ENCODE measurements around the gene SLC24A3. TPM values are rescaled to one million over a fixed set of nuclear protein-coding genes. Genes with fewer than 3 reads are reported as not detected.
"Not testable (repeated sequence)": the region's sequence is repeated elsewhere in the genome, so short reads cannot be mapped to it uniquely, and the experiment has no call there.

Gene SLC24A3
- total RNA-seq, 2 experiments from 2014 or later = not detected

DNA sequence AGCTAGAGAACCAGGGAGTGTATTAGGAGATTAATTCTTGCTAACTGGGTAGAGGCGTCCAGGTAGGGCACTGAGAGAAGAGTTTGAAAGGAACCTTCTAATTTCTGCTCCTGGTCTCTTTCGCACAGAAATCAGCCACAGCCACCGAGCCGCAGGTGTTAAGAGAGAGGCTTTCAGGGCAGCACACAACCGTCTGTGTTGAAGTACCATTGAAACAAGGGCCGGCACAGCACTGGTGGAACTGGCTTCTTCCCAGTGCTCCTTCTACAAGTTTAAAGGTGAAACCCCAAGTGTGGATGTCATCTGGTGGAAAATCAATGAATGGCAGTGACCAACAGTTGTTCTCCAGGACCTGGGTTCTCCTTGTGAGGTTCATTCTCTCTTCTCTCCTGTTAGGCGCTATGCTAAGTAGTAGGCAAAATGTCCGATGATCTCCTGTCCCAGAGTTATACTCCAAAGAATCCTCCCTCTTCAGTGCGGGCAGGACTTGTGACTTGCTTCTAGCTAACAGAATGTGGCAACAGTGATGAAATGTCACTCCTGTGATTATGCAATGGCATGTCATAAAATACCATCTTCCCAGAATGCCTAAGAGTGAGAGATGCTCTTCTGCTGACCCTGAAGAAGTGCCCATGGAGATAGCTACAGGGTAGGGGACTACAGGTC lies 530.7 kb downstream of the SLC24A3 start:
- intact Hi-C loops (cut with micrococcal nuclease) = no loop called here
- Mint-ChIP-seq H3K4me1 (ENCODE audit: low read depth) (no peaks in the 10 kb centered on the region), H3K27me3 (ENCODE audit: low read depth) (peaks cover 20% of the 10 kb centered on the region), H3K9me3 (peaks cover 11% of the 10 kb centered on the region), H3K36me3 (ENCODE audit: low read depth) (no peaks in the 10 kb centered on the region), H3K27ac (no peak overlapping the region), H3K4me3 (no peak overlapping the region)
- no peak for DNase-seq
- CTCF ChIA-PET = interaction anchor here (0.7 kb wide), 1 partner anchor 193 kb away, joined by 3 read pairs; no protein-coding TSS in a partner anchor

DNA sequence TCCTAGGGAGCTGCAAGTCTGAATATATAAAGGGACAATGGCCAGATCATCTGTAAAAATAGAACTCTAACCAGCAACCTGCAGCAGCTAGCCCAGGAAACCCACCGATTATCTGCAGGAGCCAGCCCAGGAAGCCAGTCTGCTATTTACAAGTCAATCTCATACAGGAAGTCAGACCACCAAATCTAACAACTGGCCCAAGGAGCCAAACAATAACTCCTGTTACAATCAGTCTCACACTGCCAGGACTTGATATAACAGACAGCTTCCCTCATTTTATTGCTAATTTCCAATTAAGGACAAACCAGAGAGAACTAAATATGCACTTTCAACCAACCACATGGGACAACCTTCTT lies 531.2 kb downstream of the SLC24A3 start:
- no peak overlapping the region for H3K27ac Mint-ChIP-seq

DNA sequence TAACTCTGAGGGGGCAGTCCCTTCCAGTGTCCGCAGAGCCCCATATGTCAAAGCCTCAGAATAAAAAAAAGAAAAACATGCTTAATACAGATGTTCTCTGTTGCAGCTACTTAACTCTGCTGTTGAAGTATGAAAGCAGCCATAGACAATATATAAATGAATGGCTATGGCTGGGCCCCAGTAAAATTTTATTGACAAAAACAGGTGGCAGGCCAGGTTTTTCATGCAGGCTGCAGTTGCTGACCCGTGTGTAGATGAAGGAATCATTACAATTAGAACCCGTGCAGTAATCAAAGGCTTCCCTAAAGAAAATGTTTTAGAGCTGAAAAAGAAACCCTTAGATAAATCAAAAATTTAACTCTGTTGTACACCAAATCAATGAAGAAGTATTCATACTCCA lies 532.7 kb downstream of the SLC24A3 start:
- Mint-ChIP-seq H3K36me3 (ENCODE audit: low read depth) (no peaks in the 10 kb centered on the region), H3K9me3 (peaks cover 11% of the 10 kb centered on the region), H3K4me1 (ENCODE audit: low read depth) (no peaks in the 10 kb centered on the region), H3K4me3 (no peak overlapping the region), H3K27ac (no peak overlapping the region), H3K27me3 (ENCODE audit: low read depth) (peaks cover 13% of the 10 kb centered on the region)
- intact Hi-C loops (cut with micrococcal nuclease) = no loop called here
- CTCF ChIA-PET = no interaction called here
- DNase-seq = no peak

More for the DNA sequence above, 531.2 kb downstream of the SLC24A3 start:
- CTCF ChIA-PET = interaction anchor here (0.7 kb wide), 1 partner anchor 192 kb away, joined by 3 read pairs; no protein-coding TSS in a partner anchor
- no peaks in the 10 kb centered on the region for H3K4me1 Mint-ChIP-seq (ENCODE audit: low read depth)
- peaks cover 20% of the 10 kb centered on the region for H3K27me3 Mint-ChIP-seq (ENCODE audit: low read depth)
- no peaks in the 10 kb centered on the region for H3K36me3 Mint-ChIP-seq (ENCODE audit: low read depth)
- H3K9me3 Mint-ChIP-seq = peaks cover 11% of the 10 kb centered on the region
- no peak overlapping the region for H3K4me3 Mint-ChIP-seq
- no peak for DNase-seq
- intact Hi-C loops (cut with micrococcal nuclease) = no loop called here

DNA sequence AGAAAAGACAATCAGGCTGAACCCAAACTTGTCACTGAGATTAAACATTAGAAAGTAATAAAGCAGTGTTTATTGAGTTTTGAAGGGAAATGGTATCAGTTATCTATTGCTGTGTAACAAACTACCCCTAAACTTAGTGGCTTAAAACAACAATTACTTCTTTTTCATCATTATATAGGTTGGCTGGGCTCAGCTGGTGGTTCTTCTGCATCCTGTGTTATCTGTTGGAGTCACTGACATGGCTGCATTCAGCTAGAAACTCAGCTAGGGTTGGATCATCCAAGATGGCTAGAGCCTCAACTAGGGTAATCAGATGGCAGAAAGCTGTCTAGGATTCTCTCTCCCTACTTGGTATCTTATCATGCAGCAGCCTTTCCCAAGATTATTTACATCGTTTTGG lies 533.1 kb downstream of the SLC24A3 start:
- no peak overlapping the region for H3K4me3 Mint-ChIP-seq
- no peaks in the 10 kb centered on the region for H3K4me1 Mint-ChIP-seq (ENCODE audit: low read depth)
- no peak for DNase-seq
- H3K36me3 Mint-ChIP-seq (ENCODE audit: low read depth) = no peaks in the 10 kb centered on the region
- H3K27me3 Mint-ChIP-seq (ENCODE audit: low read depth) = peaks cover 12% of the 10 kb centered on the region
- H3K27ac Mint-ChIP-seq = no peak overlapping the region
- peaks cover 11% of the 10 kb centered on the region for H3K9me3 Mint-ChIP-seq
- intact Hi-C loops (cut with micrococcal nuclease) = no loop called here
- CTCF ChIA-PET = interaction anchor here (0.6 kb wide), 1 partner anchor 212 kb away, joined by 4 read pairs; no protein-coding TSS in a partner anchor

DNA sequence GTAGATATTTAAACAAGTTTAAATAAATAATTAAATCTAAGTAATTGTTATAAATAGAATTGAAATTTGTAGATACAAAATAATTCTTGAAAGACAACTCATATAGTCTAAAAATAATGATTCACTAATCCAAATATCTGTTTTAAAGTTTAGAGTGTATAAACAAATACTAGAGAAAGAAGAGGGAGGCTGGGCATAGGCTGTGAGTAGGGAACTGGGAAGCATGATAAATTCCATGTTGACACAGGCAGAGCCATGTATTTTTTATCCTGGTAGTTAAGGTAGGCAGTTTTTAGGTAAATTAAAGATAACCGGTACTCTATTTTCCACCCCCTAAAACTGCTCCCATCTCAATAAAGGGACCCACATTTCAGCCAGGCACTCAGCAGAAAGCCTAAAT lies 534.0 kb downstream of the SLC24A3 start:
- DNase-seq = no peak
- Mint-ChIP-seq H3K36me3 (ENCODE audit: low read depth) (no peaks in the 10 kb centered on the region), H3K9me3 (peaks cover 11% of the 10 kb centered on the region), H3K27me3 (ENCODE audit: low read depth) (peaks cover 6% of the 10 kb centered on the region), H3K4me3 (no peak overlapping the region), H3K4me1 (ENCODE audit: low read depth) (no peaks in the 10 kb centered on the region), H3K27ac (no peak overlapping the region)
- CTCF ChIA-PET = no interaction called here
- intact Hi-C loops (cut with micrococcal nuclease) = no loop called here

DNA sequence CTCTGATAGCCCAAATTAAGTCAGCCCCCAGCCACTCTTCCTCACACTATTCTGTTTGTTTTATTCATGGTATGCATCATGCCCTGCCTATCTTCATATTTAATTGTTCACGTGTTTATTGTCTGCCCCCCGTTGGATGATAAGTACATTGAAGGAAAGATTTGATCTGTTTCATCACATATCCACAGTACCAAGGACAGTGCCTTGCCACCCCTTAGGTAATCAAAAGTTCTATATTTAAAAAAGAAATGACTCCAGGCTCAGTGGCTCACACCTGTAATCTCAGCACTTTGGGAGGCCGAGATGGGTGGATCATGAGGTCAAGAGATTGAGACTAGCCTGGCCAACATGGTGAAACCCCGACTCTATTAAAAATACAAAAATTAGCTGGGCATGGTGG lies 535.5 kb downstream of the SLC24A3 start:
- H3K4me1 Mint-ChIP-seq (ENCODE audit: low read depth) = no peaks in the 10 kb centered on the region
- peaks cover 3% of the 10 kb centered on the region for H3K27me3 Mint-ChIP-seq (ENCODE audit: low read depth)
- intact Hi-C loops (cut with micrococcal nuclease) = no loop called here
- H3K27ac Mint-ChIP-seq = no peak overlapping the region
- H3K4me3 Mint-ChIP-seq = no peak overlapping the region
- peaks cover 11% of the 10 kb centered on the region for H3K9me3 Mint-ChIP-seq
- no peak for DNase-seq
- H3K36me3 Mint-ChIP-seq (ENCODE audit: low read depth) = no peaks in the 10 kb centered on the region
- CTCF ChIA-PET = no interaction called here

DNA sequence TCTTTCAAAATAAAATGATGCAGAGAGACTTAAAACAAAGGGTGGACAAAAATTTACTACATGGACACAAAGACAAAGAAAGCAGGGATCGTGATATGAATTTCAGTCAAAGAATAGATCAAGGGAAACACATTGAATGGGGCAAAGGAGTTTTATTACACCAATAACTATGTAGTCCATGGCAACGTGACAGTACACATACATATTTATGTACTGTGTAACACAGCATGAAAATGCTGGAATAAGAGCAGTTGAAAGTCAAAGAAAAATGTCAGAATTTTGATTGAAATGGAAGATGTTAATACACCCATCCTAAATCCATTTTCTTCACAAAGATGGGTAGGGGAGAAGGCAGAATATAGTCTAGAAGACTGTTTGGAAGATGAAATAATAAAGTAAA lies 536.2 kb downstream of the SLC24A3 start:
- DNase-seq = no peak
- Mint-ChIP-seq H3K4me3 (no peak overlapping the region), H3K27ac (no peak overlapping the region), H3K27me3 (ENCODE audit: low read depth) (peaks cover 3% of the 10 kb centered on the region), H3K9me3 (peaks cover 11% of the 10 kb centered on the region), H3K36me3 (ENCODE audit: low read depth) (no peaks in the 10 kb centered on the region), H3K4me1 (ENCODE audit: low read depth) (no peaks in the 10 kb centered on the region)
- CTCF ChIA-PET = no interaction called here
- intact Hi-C loops (cut with micrococcal nuclease) = no loop called here

DNA sequence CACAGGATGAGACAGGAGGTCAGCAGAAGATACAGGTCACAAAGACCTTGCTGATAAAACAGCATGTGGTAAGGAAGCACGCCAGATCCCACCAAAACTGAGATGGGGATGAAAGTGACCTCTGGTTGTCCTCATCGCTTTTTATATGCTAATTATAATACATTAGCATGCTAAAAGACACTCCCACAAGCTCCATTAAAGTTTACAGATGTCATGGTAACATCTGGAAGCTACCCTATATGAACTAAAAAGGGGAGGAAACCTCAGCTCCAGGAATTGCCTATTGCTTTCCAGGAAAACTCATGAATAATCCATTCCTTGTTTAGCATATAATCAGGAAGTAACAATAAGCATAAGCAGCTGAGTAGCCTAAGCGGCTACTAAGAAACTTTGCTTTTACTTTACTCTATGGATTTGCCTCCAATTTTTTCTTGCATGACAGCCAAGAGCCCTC lies 537.2 kb downstream of the SLC24A3 start:
- CTCF ChIA-PET = no interaction called here
- no peak for DNase-seq
- Mint-ChIP-seq H3K27ac (no peak overlapping the region), H3K9me3 (peaks cover 9% of the 10 kb centered on the region), H3K36me3 (ENCODE audit: low read depth) (no peaks in the 10 kb centered on the region), H3K27me3 (ENCODE audit: low read depth) (no peaks in the 10 kb centered on the region), H3K4me3 (no peak overlapping the region), H3K4me1 (ENCODE audit: low read depth) (no peaks in the 10 kb centered on the region)
- intact Hi-C loops (cut with micrococcal nuclease) = no loop called here

DNA sequence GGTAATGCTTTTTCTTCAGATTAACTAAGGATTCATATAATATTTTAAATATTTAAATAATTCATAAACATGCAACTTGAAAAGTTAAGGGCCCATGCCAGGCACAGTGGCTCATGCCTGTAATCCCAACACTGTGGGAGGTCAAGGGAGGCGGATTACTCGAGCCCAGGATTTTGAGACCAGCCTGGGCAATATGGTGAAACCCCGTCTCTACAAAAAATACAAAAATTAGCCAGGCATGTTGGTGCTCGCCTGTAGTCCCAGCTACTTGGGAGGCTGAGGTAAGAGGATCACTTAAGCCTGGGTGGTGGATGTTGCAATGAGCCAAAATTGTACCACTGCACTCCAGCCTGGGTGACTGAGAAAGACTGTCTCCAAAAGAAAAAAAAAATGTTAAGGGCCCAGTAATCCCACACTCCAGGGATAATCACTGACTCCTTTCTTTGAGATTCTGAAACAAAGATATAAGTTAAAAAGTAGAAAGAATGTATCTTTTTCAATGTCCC lies 537.7 kb downstream of the SLC24A3 start:
- H3K36me3 Mint-ChIP-seq (ENCODE audit: low read depth) = no peaks in the 10 kb centered on the region
- no peak overlapping the region for H3K27ac Mint-ChIP-seq
- H3K9me3 Mint-ChIP-seq = peaks cover 9% of the 10 kb centered on the region
- intact Hi-C loops (cut with micrococcal nuclease) = no loop called here
- no peaks in the 10 kb centered on the region for H3K27me3 Mint-ChIP-seq (ENCODE audit: low read depth)
- H3K4me1 Mint-ChIP-seq (ENCODE audit: low read depth) = no peaks in the 10 kb centered on the region
- DNase-seq = no peak
- CTCF ChIA-PET = interaction anchor here (0.6 kb wide), 1 partner anchor 60 kb away, joined by 3 read pairs; no protein-coding TSS in a partner anchor
- H3K4me3 Mint-ChIP-seq = no peak overlapping the region

DNA sequence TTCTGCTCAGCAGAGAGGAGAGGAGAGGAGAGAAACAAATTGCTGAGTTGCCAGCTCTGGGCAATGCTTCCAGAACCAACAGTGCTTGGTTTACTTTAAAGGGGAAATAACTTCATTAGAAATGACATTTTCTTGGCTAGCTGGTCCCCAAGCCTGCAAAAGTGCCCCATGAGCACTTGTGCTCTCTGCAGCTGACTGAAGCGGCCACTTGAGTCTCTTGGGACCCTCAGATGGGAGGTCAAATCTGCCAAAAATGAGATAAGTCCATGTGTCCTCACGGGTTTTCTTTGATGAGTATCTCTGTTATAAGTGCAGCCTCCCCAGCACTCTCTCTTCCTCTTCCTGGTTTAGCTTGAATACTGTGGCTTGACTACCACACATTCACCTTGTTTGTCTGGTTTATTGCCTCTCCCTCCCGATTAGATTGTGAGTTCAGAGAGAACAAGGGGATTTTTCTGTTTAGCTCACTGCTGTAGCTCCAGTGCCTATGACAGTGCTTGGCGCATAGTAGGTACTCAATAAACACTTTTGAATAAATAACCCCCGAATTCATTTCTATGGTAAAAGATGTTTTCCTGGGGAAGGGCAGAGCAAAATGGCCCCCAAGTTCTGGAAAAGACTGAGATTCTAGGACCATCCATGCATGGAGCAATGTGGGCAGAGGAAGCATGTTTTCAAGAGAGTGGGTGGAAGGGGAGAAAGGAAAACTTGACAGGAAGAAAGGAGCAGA lies 538.6 kb downstream of the SLC24A3 start:
- H3K27ac Mint-ChIP-seq = no peak overlapping the region
- H3K36me3 Mint-ChIP-seq (ENCODE audit: low read depth) = no peaks in the 10 kb centered on the region
- no peak for DNase-seq
- intact Hi-C loops (cut with micrococcal nuclease) = no loop called here
- no peak overlapping the region for H3K4me3 Mint-ChIP-seq
- peaks cover 1% of the 10 kb centered on the region for H3K27me3 Mint-ChIP-seq (ENCODE audit: low read depth)
- H3K4me1 Mint-ChIP-seq (ENCODE audit: low read depth) = no peaks in the 10 kb centered on the region
- CTCF ChIA-PET = interaction anchor here (0.6 to 1.1 kb wide), 2 partner anchors 21 to 61 kb away, joined by 3 read pairs; no protein-coding TSS in a partner anchor
- H3K9me3 Mint-ChIP-seq = peaks cover 1% of the 10 kb centered on the region

DNA sequence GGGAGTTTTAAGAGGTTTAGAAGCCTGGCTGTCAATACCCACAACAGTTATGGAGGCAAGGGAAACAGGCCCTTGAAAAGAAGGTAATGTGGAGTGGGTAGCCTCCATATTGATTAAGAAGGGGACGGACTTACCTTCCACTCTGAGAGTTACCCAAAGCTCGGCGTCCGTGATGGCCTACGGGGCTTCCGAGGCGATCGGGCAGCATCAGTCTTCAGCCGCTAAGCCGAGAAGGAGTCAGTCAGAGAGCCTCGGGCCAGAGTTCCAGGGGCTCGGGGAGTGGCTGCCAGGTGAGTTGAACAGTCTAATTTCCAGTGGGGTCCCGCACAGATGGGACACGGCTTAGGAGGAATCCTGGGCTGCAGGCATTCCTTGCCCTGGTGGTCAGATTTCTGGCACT lies 541.8 kb downstream of the SLC24A3 start:
- H3K4me1 Mint-ChIP-seq (ENCODE audit: low read depth); H3K9me3 Mint-ChIP-seq; intact Hi-C loops (cut with micrococcal nuclease); H3K27ac Mint-ChIP-seq; H3K36me3 Mint-ChIP-seq (ENCODE audit: low read depth); H3K4me3 Mint-ChIP-seq; CTCF ChIA-PET; DNase-seq: not testable (repeated sequence)
- H3K27me3 Mint-ChIP-seq (ENCODE audit: low read depth) = peaks cover 23% of the 10 kb centered on the region

DNA sequence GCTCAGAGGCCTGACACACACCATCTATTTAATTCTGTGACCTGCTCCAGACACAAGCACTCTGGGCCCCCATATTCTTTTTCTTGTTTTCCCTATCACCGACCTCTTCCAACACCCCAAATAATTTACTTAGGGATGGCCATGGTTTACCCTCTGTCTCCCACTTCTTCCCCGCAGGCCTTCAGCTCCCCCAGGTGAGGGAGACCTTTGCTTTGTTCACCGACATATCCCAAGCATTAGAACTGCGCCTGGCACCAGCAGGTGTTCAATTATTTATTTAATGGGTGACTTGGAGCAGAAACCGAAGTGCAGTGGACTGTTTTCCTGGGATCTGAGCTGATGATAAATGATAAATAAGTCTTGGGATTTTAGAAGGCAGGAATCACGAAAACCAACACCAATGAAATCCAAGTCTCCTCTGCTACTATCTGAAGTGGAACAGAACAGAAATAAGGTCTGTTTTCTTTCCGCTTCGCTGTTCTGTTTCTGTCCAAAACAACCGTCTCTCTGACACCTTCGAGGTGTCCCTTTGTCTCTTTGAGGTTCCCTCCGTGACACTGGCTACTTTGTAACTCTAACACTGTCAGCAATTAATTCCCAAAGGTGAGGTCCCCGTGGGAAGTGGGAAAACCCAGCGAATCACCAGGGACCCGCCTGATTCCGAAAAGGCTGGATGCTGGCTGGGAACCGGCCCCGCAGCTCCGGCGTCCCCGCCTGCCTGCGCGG lies 544.5 kb downstream of the SLC24A3 start:
- Mint-ChIP-seq H3K4me1 (ENCODE audit: low read depth) (no peaks in the 10 kb centered on the region), H3K9me3 (no peaks in the 10 kb centered on the region), H3K36me3 (ENCODE audit: low read depth) (no peaks in the 10 kb centered on the region), H3K4me3 (no peak overlapping the region), H3K27me3 (ENCODE audit: low read depth) (peaks cover 32% of the 10 kb centered on the region), H3K27ac (no peak overlapping the region)
- CTCF ChIA-PET = no interaction called here
- DNase-seq = no peak
- intact Hi-C loops (cut with micrococcal nuclease) = no loop called here

Measured in activated naive CD4-positive, alpha-beta T cell treated with anti-CD3 and anti-CD28 coated beads for 36 hours (primary cell).